Dendritic cell treated with granulocyte-macrophage colony-stimulating factor and Interleukin-4, amounts not matched to agents 40 ng/mL and 50 ng/mL, for 4 days (primary cell): ENCODE data around the gene SERINC2.
"Not testable (repeated sequence)": the region's sequence is repeated elsewhere in the genome, so short reads cannot be mapped to it uniquely, and the experiment has no call there.

Source experiments
- H3K27ac Mint-ChIP-seq: one replicate; pipeline ENCODE4 v1.8.0; 2022; ENCODE audit warnings: mild to moderate bottlenecking, mixed read lengths
- H3K27me3 Mint-ChIP-seq: one replicate; pipeline ENCODE4 v1.8.0; 2022; ENCODE audit warnings: mild to moderate bottlenecking, mixed read lengths
- H3K36me3 Mint-ChIP-seq: one replicate; pipeline ENCODE4 v1.8.0; 2022; ENCODE audit warnings: low read depth, mixed read lengths
- H3K4me1 Mint-ChIP-seq: one replicate; pipeline ENCODE4 v1.8.0; 2022; ENCODE audit warnings: low read depth, mixed read lengths
- H3K4me3 Mint-ChIP-seq: one replicate; pipeline ENCODE4 v1.8.0; 2022; ENCODE audit warnings: mild to moderate bottlenecking, moderate library complexity, mixed read lengths
- H3K9me3 Mint-ChIP-seq: one replicate; pipeline ENCODE4 v1.8.0; 2022; ENCODE audit warnings: mixed read lengths
- intact Hi-C: fragments of 100-400 bp; cut with micrococcal nuclease; formaldehyde crosslinking; loops from one replicate; pipeline ENCODE4 v1.15.0; 2022

Gene SERINC2

DNA sequence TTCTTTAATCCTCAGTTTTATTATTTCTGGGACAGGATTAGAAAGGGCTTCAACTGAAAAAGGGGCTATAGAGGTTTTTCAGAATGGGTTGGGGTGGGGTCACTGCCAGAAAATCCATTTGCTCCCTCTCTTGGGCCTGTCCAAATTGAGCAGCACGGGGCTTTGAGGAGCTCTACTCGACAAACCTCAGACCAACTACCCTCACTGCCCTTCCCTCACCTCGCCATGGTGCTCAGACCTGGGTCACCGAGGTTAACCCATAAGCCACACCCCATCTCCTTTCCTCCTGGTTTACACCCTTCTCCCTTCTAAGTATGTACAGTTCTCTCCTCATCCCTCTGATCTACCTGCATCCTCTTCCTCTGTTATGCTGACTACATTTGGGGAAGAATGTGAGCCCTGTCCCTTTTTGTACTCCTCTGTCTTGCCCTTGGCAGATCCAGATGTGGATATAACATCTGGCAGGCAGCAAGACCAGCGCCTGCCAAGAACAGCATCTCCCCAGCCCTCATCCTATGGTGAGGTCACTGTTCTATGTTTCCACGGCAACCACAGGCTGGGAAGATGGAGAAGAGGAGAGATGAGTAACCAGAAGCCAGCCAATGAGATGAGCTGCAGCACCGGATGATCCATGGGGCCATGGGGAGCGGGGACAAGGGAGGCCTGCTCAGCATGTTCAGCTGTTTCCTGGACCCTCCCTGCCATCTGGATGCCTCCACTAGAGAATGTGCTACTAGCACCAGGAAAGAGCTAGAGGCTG lies 36.5 kb upstream of the SERINC2 start:
- Mint-ChIP-seq H3K4me1 (peaks cover 29% of the 10 kb centered on the region), H3K27me3 (peaks cover 26% of the 10 kb centered on the region), H3K36me3 (peaks cover 10% of the 10 kb centered on the region), H3K27ac (no peak overlapping the region), H3K9me3 (no peaks in the 10 kb centered on the region), H3K4me3 (no peak overlapping the region)
- intact Hi-C loops: no loop called here

DNA sequence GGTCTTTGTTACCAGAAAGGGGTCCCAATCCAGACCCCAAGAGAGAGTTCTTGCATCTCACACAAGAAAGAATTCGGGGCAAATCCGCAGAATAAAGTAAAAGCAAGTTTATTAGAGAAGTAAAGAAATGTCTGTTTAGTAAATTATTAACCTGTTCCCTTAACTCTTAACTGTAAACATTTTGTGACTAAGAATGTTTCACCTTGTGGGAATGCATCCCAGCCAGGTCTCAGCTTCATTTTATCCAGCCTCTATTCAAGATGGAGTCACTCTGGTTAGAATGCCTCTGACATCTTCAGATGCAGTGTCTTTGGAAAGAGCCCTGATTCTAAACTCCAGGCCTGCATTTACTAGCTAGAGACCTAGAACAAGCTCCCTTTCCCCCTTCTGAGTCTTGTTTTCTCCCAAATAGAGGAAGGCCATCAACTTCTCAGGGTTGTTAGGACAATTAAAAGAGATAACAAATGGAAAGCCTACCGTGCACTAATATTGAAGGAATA lies 35.6 kb upstream of the SERINC2 start:
- Mint-ChIP-seq H3K4me3 (no peak overlapping the region), H3K36me3 (peaks cover 4% of the 10 kb centered on the region), H3K27ac (no peak overlapping the region), H3K4me1 (peaks cover 21% of the 10 kb centered on the region), H3K27me3 (peaks cover 21% of the 10 kb centered on the region), H3K9me3 (no peaks in the 10 kb centered on the region)
- intact Hi-C loops: no loop called here

DNA sequence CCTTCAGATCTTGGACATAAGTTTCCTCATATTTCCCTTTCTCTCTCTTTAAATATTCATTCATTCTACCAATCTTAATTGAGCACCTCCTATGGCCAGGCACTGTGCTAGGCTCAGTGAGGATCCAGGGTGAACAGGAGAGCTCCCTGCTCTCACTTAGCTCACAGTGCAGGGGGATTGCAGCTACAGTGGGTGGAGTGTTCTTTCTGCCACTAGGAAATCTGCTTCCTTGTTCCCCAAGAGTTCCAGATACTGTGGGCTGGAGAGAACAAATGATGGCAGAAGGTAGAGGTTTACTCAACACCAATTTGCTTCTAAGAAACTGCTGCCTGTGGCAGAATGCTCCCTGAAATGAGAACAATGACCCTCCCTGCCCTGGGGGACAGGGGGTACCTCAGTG lies 35.0 kb upstream of the SERINC2 start:
- no peaks in the 10 kb centered on the region for H3K9me3 Mint-ChIP-seq
- no peak overlapping the region for H3K27ac Mint-ChIP-seq
- H3K27me3 Mint-ChIP-seq: peaks cover 16% of the 10 kb centered on the region
- intact Hi-C loops: no loop called here
- peaks cover 15% of the 10 kb centered on the region for H3K4me1 Mint-ChIP-seq
- no peak overlapping the region for H3K4me3 Mint-ChIP-seq
- no peaks in the 10 kb centered on the region for H3K36me3 Mint-ChIP-seq

DNA sequence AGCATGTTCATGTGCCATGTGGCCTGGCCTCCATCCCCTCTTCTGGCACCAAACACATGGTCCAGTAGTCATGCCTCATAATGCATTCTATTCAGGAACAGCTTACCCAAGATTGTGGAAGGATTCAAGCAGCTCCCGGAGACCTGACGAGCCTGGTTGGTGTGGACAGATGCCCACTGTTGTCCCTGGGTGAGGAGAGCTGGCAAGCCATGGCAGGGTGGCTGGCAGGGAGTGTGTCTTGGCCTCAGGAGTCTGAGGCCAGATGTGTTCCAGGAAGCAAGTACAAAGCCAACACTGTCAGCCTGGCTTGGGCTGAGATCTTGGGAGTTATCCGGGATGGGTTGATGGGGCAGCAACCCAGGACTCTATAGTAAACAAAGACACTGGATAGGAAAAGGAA lies 32.8 kb upstream of the SERINC2 start:
- peaks cover 10% of the 10 kb centered on the region for H3K4me1 Mint-ChIP-seq
- H3K27me3 Mint-ChIP-seq: peaks cover 9% of the 10 kb centered on the region
- no peaks in the 10 kb centered on the region for H3K9me3 Mint-ChIP-seq
- no peaks in the 10 kb centered on the region for H3K36me3 Mint-ChIP-seq
- no peak overlapping the region for H3K27ac Mint-ChIP-seq
- H3K4me3 Mint-ChIP-seq: no peak overlapping the region
- intact Hi-C loops: no loop called here

DNA sequence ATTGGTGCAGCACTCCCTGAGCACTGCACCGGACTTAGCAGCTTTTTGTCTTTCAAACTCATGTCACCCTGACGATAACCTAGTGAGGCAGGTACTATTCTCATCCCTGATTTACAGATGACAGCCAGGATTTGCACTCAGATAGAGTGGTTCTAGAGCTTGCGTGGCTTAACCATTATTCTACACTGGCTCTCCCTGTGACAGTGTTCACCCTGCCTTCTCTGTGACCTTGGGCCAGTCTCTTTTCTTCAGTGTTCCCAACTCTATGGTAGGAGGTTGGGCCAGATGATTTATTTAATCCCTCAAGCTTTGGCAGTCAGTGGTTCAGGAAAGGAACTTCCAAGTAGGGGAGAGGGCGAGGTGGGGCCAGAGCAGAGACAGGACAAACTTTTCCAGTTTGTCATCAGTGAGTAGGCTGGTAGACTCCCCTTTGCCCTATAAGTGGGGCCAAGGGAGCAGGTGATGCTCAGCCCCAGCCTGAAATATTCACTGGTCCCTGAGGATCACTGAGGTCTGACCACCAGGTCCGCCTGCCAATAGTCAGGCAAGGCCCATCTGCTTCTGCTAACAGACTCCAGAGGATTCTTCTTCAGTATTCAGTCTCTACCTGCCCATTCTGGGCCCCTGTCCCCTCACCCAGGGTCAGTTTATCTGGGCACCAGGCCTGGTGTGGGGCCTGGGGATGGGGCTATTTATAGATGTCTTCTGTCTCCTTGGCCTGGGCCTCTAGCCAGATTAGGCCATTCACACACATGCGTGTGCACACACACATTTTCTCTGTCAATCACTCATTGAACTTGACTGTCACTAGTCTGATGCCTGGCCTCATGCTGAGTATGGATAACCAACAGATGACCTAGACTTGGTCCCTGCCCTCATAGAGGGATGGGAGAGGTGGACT lies 31.4 kb upstream of the SERINC2 start:
- H3K4me1 Mint-ChIP-seq: peaks cover 10% of the 10 kb centered on the region
- H3K27me3 Mint-ChIP-seq: peaks cover 11% of the 10 kb centered on the region
- H3K27ac Mint-ChIP-seq: no peak overlapping the region
- intact Hi-C loops: no loop called here
- no peak overlapping the region for H3K4me3 Mint-ChIP-seq
- H3K9me3 Mint-ChIP-seq: no peaks in the 10 kb centered on the region
- no peaks in the 10 kb centered on the region for H3K36me3 Mint-ChIP-seq

DNA sequence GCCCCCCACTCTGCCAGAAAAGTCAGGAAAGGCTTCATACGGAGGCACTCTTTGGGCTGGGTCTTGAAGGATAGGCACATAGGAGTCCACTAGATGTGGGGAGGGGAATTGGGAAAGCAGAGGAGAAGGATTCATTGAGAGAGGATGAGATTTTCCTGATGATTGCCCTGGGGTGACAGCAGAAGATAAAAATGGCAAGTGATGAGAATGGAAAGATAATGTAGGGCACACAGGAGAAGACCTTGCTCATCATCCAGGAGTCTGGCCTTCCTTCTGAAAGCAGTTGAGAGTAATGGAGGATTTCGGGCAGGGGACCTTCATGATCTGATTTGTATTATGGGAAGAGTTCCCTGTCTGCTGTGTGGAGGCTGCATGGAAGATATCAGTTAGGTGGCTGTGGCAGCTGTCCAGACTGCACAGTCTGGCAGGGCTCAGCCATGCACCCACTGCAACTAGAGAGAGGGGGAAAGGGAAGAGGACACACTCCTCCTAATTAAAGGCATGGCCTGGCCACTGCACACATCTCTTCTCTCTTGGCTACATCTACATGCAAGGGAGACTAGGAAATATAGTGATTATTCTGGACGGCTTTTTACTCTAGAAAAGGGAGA lies 30.5 kb upstream of the SERINC2 start:
- H3K4me1 Mint-ChIP-seq: peaks cover 11% of the 10 kb centered on the region
- intact Hi-C loops: no loop called here
- no peaks in the 10 kb centered on the region for H3K36me3 Mint-ChIP-seq
- no peak overlapping the region for H3K27ac Mint-ChIP-seq
- H3K9me3 Mint-ChIP-seq: no peaks in the 10 kb centered on the region
- H3K27me3 Mint-ChIP-seq: peaks cover 11% of the 10 kb centered on the region
- H3K4me3 Mint-ChIP-seq: no peak overlapping the region

DNA sequence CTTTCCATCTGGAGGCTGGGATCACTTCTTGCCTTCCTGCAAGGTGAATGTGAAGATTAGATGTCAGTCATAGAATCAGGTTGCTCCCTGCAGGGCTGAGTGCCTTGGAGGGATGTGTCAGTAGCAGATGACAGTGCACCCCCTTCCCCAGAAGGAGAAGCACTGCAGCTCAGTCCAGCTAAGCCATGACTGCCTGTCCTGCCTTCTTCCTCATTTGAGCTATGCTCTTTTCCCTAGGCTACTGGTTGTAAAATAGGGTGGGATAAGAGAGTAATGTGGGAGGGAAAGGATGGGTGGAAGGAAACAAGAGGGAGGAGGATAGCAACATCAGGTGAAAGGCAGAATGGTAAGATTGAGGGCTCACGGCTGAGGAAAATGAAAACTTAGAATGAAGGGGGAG lies 29.0 kb upstream of the SERINC2 start:
- peaks cover 9% of the 10 kb centered on the region for H3K27me3 Mint-ChIP-seq

DNA sequence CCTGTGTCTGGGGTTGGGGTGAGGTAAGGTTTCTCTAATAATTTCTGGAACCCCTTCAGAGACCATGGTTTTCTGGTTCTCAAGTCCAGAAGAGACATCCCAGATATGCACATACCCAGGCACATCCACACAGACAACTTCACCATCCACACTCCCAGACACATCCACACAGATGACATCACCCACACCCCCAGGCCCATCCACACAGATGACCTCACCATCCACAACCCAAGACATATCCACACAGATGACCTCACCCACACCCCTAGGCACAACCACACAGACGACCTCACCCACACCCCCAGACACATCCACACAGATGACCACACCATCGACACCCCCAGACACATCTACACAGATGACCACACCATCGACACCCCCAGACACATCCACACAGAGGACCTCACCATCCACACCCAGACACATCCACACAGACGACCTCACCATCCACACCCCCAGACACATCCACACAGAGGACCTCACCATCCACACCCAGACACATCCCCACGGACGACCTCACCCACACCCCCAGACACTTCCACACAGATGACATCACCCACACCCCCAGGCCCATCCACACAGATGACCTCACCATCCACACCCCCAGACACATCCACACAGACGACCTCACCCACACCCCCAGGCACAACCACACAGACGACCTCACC lies 26.3 kb upstream of the SERINC2 start:
- peaks cover 11% of the 10 kb centered on the region for H3K4me1 Mint-ChIP-seq
- intact Hi-C loops, H3K36me3 Mint-ChIP-seq, H3K27me3 Mint-ChIP-seq, H3K9me3 Mint-ChIP-seq, H3K4me3 Mint-ChIP-seq, H3K27ac Mint-ChIP-seq: not testable (repeated sequence)

More for the DNA sequence above, 29.0 kb upstream of the SERINC2 start:
- Mint-ChIP-seq H3K4me3 (no peak overlapping the region), H3K36me3 (no peaks in the 10 kb centered on the region), H3K27ac (no peak overlapping the region), H3K9me3 (no peaks in the 10 kb centered on the region), H3K4me1 (peaks cover 11% of the 10 kb centered on the region)
- intact Hi-C loops: no loop called here

DNA sequence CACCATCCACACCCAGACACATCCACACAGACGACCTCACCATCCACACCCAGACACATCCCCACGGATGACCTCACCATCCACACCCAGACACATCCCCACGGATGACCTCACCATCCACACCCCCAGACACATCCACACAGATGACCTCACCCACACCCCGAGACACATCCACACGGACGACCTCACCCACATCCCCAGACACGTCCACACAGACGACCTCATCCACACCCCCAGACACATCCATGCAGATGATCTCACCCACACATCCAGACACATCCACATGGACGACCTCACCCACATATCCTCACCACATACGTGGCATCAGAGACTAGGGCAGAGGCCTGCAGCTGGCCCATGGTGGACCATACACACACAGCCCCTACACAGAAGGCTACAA lies 25.4 kb upstream of the SERINC2 start:
- intact Hi-C loops: no loop called here
- H3K27ac Mint-ChIP-seq: no peak overlapping the region
- H3K9me3 Mint-ChIP-seq: no peaks in the 10 kb centered on the region
- H3K4me1 Mint-ChIP-seq: peaks cover 11% of the 10 kb centered on the region
- no peak overlapping the region for H3K4me3 Mint-ChIP-seq
- H3K27me3 Mint-ChIP-seq: peaks cover 3% of the 10 kb centered on the region
- H3K36me3 Mint-ChIP-seq: no peaks in the 10 kb centered on the region

DNA sequence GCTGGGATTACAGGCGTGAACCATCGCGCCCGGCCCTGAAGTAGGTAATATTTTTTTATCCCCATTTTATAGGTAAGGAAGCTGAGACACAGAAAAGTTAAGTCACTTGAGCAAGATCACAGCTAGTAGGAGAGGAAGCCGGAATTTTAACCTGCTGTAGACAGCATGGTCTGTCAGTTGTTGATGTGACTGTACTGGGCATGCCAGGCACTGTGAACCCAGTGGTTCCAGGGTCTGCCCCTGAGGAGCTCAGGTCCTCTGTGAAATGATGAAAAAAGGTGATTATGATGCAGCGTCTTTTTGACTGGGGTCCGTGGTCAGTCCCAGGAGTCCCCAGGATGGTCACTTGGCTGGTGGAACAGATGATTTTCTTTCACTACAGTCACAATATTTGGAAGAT lies 23.4 kb upstream of the SERINC2 start:
- Mint-ChIP-seq H3K36me3 (no peaks in the 10 kb centered on the region), H3K4me1 (peaks cover 10% of the 10 kb centered on the region), H3K27me3 (peaks cover 3% of the 10 kb centered on the region), H3K27ac (no peak overlapping the region), H3K9me3 (no peaks in the 10 kb centered on the region), H3K4me3 (no peak overlapping the region)
- intact Hi-C loops: no loop called here

DNA sequence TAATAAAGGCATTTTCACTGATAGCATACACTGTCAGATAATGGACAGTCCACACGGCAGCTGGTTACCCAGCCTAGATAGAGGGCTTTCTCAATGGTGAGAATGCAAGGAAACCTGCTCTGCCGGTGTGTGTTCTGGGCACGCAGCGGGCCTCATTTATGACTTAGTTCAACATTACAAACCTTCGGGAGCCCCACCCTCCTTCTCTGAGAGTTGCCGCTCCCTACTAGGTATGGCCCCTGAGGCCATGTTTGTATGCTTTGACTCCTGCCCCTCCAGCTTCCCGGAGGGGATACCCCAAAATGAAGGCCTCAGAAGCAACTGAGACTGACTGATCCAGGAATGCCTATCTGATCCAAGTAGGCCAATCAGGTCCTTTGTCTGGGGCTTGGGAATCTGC lies 22.9 kb upstream of the SERINC2 start:
- H3K36me3 Mint-ChIP-seq: no peaks in the 10 kb centered on the region
- H3K9me3 Mint-ChIP-seq: no peaks in the 10 kb centered on the region
- intact Hi-C loops: no loop called here
- peaks cover 14% of the 10 kb centered on the region for H3K4me1 Mint-ChIP-seq
- no peak overlapping the region for H3K4me3 Mint-ChIP-seq
- no peak overlapping the region for H3K27ac Mint-ChIP-seq
- peaks cover 4% of the 10 kb centered on the region for H3K27me3 Mint-ChIP-seq

DNA sequence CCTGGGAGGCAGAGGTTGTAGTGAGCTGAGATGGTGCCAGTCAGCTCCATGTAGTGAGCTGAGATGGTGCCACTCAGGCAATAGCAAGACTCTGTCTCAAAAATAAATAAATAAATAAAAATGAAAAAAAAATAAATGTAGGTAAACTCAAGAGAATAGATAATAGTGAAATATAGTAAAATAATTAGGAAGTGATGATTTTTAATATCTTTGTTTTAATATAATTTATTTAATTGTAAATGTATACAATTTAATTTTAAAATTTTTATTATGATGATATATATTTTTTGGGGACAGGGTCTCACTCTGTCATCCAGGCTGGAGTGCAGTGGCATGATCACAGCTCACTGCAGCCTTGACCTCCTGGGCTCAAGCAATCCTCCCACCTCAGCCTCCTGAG lies 19.6 kb upstream of the SERINC2 start:
- H3K27me3 Mint-ChIP-seq: peaks cover 5% of the 10 kb centered on the region
- H3K27ac Mint-ChIP-seq: no peak overlapping the region
- H3K9me3 Mint-ChIP-seq: no peaks in the 10 kb centered on the region
- H3K4me3 Mint-ChIP-seq: no peak overlapping the region
- H3K36me3 Mint-ChIP-seq: no peaks in the 10 kb centered on the region
- H3K4me1 Mint-ChIP-seq: peaks cover 32% of the 10 kb centered on the region
- intact Hi-C loops: no loop called here

DNA sequence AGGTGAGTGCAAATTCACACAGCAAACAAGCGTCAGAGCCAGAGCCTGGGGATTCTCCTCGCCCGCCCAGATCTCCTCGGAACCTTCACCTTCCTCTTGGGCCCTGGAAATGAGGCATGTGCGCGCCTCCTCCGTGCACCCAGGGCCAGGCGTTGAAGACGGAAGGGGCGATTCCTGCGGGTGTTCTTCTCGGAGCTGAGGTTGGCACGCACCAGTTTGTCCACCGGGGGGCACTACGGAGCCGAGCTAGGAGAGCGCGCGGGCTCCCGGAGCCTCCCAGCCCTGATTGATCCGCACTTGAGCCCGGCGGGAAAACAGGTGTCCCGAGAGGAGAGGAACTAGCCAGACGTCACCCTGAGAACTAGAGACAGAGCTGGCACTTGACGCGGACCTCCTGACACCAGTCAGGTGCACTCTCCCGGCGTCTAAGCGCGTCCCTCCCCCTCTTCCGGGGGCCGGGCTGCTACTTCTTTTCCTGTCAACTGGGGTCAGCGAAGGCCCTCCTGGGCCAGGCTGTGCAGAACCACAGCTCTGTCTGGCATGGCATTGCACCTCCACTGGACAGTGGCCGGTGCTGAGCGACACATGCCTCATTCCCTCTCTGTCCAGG lies 18.3 kb upstream of the SERINC2 start:
- Mint-ChIP-seq H3K36me3 (no peaks in the 10 kb centered on the region), H3K4me3 (peak overlapping the region; percentile 71), H3K27ac (no peak overlapping the region), H3K27me3 (peaks cover 5% of the 10 kb centered on the region), H3K4me1 (peaks cover 32% of the 10 kb centered on the region), H3K9me3 (no peaks in the 10 kb centered on the region)
- intact Hi-C loops: loop anchor here (1.0 kb wide), 2 partner anchors 28 to 155 kb away; no protein-coding TSS in a partner anchor
